Activated T-cell treated with anti-CD3 and anti-CD28 coated beads for 1 hour (primary cell): ENCODE measurements around the gene MARK3.
"Not testable (repeated sequence)": the region's sequence is repeated elsewhere in the genome, so short reads cannot be mapped to it uniquely, and the experiment has no call there.

Experiments
- DNase-seq: peaks from one replicate; pipeline ENCODE4 v3.0.0-alpha.2; 2020; ENCODE audit warnings: low read depth

The MARK3 gene

GRCh38 chr14:103492156-103492925 lies 107.1 kb downstream of the MARK3 start:
- no peak for DNase-seq

- DNase-seq: no peak
Observed at GRCh38 chr14:103495854-103496253, 110.6 kb downstream of the MARK3 start.

- no peak for DNase-seq
Observed at GRCh38 chr14:103496776-103497175, 111.6 kb downstream of the MARK3 start.

- no peak for DNase-seq
Observed at GRCh38 chr14:103499709-103500108, 114.5 kb downstream of the MARK3 start.

- DNase-seq: peak; percentile 75
Observed at GRCh38 chr14:103500148-103500990, 115.2 kb downstream of the MARK3 start.

GRCh38 chr14:103501041-103501870 lies 116.0 kb downstream of the MARK3 start:
- no peak for DNase-seq

GRCh38 chr14:103501921-103502669 lies 116.9 kb downstream of the MARK3 start:
- no peak for DNase-seq

GRCh38 chr14:103502877-103503276 lies 117.7 kb downstream of the MARK3 start:
- no peak for DNase-seq

- DNase-seq: no peak
Observed at GRCh38 chr14:103503296-103503695, 118.1 kb downstream of the MARK3 start.

- no peak for DNase-seq
Observed at GRCh38 chr14:103504991-103505565, 119.9 kb downstream of the MARK3 start.

GRCh38 chr14:103507751-103508150 lies 122.5 kb downstream of the MARK3 start:
- no peak for DNase-seq

GRCh38 chr14:103508521-103509329 lies 123.5 kb downstream of the MARK3 start:
- no peak for DNase-seq

GRCh38 chr14:103509864-103510723 lies 124.9 kb downstream of the MARK3 start:
- DNase-seq: no peak

- no peak for DNase-seq
Observed at GRCh38 chr14:103510724-103511693, 125.8 kb downstream of the MARK3 start.

GRCh38 chr14:103512180-103512579 lies 127.0 kb downstream of the MARK3 start:
- DNase-seq: not testable (repeated sequence)

GRCh38 chr14:103512701-103513611 lies 127.7 kb downstream of the MARK3 start:
- DNase-seq: no peak
